HCT116 (cell line): ENCODE results near the gene P4HA2.

Experiments
- CEBPB ChIP-seq: IDR thresholded peaks from 2 replicates; pipeline ENCODE4 v1.6.1; 2012; ENCODE audit warnings: low read depth
- EGR1 ChIP-seq: IDR thresholded peaks from 2 replicates; pipeline ENCODE4 v1.6.1; 2012; ENCODE audit warnings: low read depth
- EZH2 ChIP-seq: fragments of 200-600 bp; sonication (generic); IDR thresholded peaks from 2 replicates; pipeline ENCODE4 v1.6.1; 2017; ENCODE audit warnings: antibody characterized with exemption, mixed run types
- EZH2phosphoT487 ChIP-seq: fragments of 200-600 bp; IDR thresholded peaks from 2 replicates; pipeline ENCODE4 v1.6.1; 2018; ENCODE audit warnings: antibody characterized with exemption, borderline replicate concordance
- POLR2A ChIP-seq: IDR thresholded peaks from 2 replicates; pipeline ENCODE4 v1.7.0; 2011; ENCODE audit warnings: borderline replicate concordance; ENCODE audit not compliant: insufficient read depth, insufficient read length; ENCODE audit errors: extremely low read depth
- RAD21 ChIP-seq: IDR thresholded peaks from 2 replicates; pipeline ENCODE4 v1.6.1; 2012; ENCODE audit warnings: low read depth, mild to moderate bottlenecking
- REST ChIP-seq: IDR thresholded peaks from 2 replicates; pipeline ENCODE4 v1.6.1; 2012; ENCODE audit warnings: low read depth
- SIN3A ChIP-seq: IDR thresholded peaks from 2 replicates; pipeline ENCODE4 v1.6.1; 2012; ENCODE audit warnings: low read depth
- SP1 ChIP-seq: IDR thresholded peaks from 2 replicates; pipeline ENCODE4 v1.6.1; 2012; ENCODE audit warnings: low read depth
- TCF7L2 ChIP-seq: IDR thresholded peaks from 2 replicates; pipeline ENCODE4 v1.7.0; 2011; ENCODE audit warnings: borderline replicate concordance, inconsistent platforms; ENCODE audit not compliant: insufficient read depth, insufficient read length; ENCODE audit errors: extremely low read depth
- TF ChIP-seq, protein P1 (sequence below), 3 experiments: fragments of 200-600 bp in 1 of 3; sonication (generic) in 1 of 3; IDR thresholded peaks in 2 of 3; conservative IDR thresholded peaks in 1 of 3; 2 replicates each; pipeline ENCODE4 v1.5.1; 2012 to 2017; ENCODE audit warnings: low read depth in 2 of 3, low read length in 2 of 3, antibody characterized with exemption in 1 of 3, borderline replicate concordance in 1 of 3, control low read depth in 1 of 3, mild to moderate bottlenecking in 1 of 3, mixed read lengths in 1 of 3, mixed run types in 1 of 3, moderate library complexity in 1 of 3; ENCODE audit not compliant: insufficient read depth in 1 of 3
- TF ChIP-seq, protein P2 (sequence below): IDR thresholded peaks from 2 replicates; pipeline ENCODE4 v1.6.1; 2012
- TF ChIP-seq, protein P3 (sequence below): IDR thresholded peaks from 2 replicates; pipeline ENCODE4 v1.6.1; 2012

GRCh38 chr5:132269635-132270334, 42.1 kb upstream of the P4HA2 start:
- TF ChIP-seq RAD21: no peak
- no peak for TF ChIP-seq EZH2
- TF ChIP-seq, protein P1, sequence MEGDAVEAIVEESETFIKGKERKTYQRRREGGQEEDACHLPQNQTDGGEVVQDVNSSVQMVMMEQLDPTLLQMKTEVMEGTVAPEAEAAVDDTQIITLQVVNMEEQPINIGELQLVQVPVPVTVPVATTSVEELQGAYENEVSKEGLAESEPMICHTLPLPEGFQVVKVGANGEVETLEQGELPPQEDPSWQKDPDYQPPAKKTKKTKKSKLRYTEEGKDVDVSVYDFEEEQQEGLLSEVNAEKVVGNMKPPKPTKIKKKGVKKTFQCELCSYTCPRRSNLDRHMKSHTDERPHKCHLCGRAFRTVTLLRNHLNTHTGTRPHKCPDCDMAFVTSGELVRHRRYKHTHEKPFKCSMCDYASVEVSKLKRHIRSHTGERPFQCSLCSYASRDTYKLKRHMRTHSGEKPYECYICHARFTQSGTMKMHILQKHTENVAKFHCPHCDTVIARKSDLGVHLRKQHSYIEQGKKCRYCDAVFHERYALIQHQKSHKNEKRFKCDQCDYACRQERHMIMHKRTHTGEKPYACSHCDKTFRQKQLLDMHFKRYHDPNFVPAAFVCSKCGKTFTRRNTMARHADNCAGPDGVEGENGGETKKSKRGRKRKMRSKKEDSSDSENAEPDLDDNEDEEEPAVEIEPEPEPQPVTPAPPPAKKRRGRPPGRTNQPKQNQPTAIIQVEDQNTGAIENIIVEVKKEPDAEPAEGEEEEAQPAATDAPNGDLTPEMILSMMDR (IDR thresholded peaks at IDR 0.05 in 2 of 3, conservative IDR thresholded peaks at IDR 0.05 in 1 of 3; ENCODE audit: borderline replicate concordance in 1 of 3, insufficient read depth in 1 of 3, low read depth in 2 of 3, low read length in 2 of 3): no peak
- no peak for TF ChIP-seq CEBPB
- TF ChIP-seq, protein P2, sequence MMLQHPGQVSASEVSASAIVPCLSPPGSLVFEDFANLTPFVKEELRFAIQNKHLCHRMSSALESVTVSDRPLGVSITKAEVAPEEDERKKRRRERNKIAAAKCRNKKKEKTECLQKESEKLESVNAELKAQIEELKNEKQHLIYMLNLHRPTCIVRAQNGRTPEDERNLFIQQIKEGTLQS: no peak
- TF ChIP-seq POLR2A: no peak
- TF ChIP-seq SIN3A: no peak
- TF ChIP-seq SP1: no peak
- TF ChIP-seq EGR1: no peak
- TF ChIP-seq, protein P3, sequence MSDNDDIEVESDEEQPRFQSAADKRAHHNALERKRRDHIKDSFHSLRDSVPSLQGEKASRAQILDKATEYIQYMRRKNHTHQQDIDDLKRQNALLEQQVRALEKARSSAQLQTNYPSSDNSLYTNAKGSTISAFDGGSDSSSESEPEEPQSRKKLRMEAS: no peak
- TF ChIP-seq TCF7L2: no peak
- TF ChIP-seq REST: no peak
- TF ChIP-seq EZH2phosphoT487: no peak
